Left renal pelvis (tissue), 4 donors: ENCODE results near the gene EXT2. TPM values are rescaled to one million over a fixed set of nuclear protein-coding genes. Genes with fewer than 3 reads are reported as not detected.

Source experiments
- DNase-seq, 4 donors: peaks; one replicate each; pipeline ENCODE4 v3.0.0-alpha.2; 2013; ENCODE audit warnings: low read depth in 4 of 4, low spot score in 3 of 4
- polyA plus RNA-seq, 4 donors: library from polyadenylated mRNA; unstranded; fragments of 120-200 nt; gene quantifications; one replicate each; pipeline ENCODE4 v1.2.1, GENCODE V29; 2013; ENCODE audit not compliant: insufficient read length in 4 of 4

EXT2 gene
- polyA plus RNA-seq, 4 donors = 64.3 to 103 (median 74.3) TPM

DNA sequence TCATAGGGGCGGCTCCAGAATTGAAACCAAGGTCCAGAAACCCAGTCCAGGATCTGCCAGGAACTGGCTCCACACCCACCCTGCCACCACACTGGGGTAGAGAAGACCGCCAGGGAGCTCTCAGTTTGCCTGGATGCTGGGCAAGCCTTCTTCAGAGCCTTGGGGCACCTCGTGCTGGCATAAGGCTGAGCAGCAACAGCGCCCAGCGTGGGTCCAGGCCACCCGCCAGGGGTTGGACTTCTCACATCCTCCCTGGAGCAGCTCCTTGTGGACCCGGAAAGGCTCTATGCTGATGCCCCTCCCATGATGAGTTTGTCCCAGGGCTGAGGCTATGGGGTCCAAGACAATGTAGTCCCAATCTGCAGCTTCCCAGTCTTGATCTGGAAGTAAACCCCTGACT is 184.8 kb downstream of the EXT2 start:
- DNase-seq = no peak

DNA sequence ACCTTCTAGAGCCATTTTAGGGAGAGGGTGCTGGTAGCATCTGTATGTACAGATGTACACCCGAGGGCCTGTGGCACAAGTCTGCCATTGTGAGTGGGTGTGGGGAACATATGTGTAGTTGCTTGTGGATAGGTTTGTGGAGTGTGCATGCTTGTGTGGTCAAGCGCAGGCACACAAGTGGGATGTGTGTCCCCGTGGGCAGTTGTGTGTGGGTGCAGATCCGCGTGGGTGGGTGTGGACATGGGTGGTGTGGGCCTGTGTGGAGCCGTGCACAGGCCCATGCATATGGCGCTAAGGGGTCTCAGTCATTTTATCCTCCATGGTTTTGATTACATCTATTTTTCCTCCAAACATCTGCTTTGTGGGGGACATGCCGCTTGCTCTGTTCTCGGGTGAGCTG is 185.7 kb downstream of the EXT2 start:
- DNase-seq = no peak

GRCh38 chr11:44282620-44283019 is 187.1 kb downstream of the EXT2 start:
- no peak for DNase-seq

- DNase-seq = no peak
These were observed 190.3 kb downstream of the EXT2 start for GRCh38 chr11:44285756-44286155.

GRCh38 chr11:44286268-44286880 is 190.9 kb downstream of the EXT2 start:
- DNase-seq = no peak

DNA sequence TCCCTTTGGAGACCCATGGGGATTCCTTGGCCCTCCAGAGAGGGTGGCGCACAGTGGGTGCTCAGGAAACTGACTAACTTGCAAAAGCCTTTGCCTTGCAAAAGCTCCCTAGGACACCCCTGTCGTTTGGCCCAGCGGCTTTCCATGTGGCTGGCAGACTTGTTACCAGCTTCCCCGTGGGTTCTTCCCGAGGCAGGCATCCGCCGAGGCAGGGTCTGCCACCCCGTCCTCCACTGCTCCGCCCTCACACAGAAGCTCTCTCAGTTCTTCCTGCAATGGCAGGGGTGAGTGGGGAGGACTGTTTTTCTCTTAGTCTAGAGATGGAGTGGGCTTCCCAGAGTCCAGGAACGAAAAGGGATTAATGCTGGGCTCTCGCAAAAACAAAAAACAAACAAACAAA is 191.4 kb downstream of the EXT2 start:
- DNase-seq = no peak

- no peak for DNase-seq
These were observed 192.7 kb downstream of the EXT2 start for GRCh38 chr11:44288133-44288526.

GRCh38 chr11:44290208-44290607 is 194.7 kb downstream of the EXT2 start:
- DNase-seq = no peak

Other genes with a start within 250 kb of the EXT2 start
- 10 to 100 TPM; 30.5 to 39.2 (median 32.3) TPM for gene ALKBH3, start 214.8 kb upstream of the EXT2 start, polyA plus RNA-seq
- gene C11orf96, start 153.0 kb upstream of the EXT2 start, polyA plus RNA-seq = 10 to 100 TPM in 1 of 4 donors, 1 to 10 TPM in 3; 5.2 to 14.4 (median 8.6) TPM
- gene ACCSL, start 47.7 kb upstream of the EXT2 start, polyA plus RNA-seq = under 1 TPM in 2 of 4 donors, not detected in 2; 0.14 to 0.16 TPM
- 10 to 100 TPM; 19.6 to 52.3 (median 40.5) TPM for gene ACCS, start 29.4 kb upstream of the EXT2 start, polyA plus RNA-seq
- gene ALX4, start 214.5 kb downstream of the EXT2 start, polyA plus RNA-seq = under 1 TPM; 0.06 to 0.34 (median 0.12) TPM